Stomach (tissue), 9 donors: ENCODE data around the gene ADCY7. TPM values are rescaled to one million over a fixed set of nuclear protein-coding genes. Genes with fewer than 3 reads are reported as not detected.
A peak's percentile ranks its signal among the peaks of the same experiment; 100 is the strongest.

ENCODE experiments used
- DNase-seq, 2 donors: peaks; one replicate each; pipeline versions ENCODE4 v3.0.0 to v3.0.0-alpha.2; 2013 to 2019
- H3K27ac ChIP-seq, 5 donors: fragments of 200-600 bp in 4 of 5; sonication (generic) in 4 of 5; one replicate each; pipeline ENCODE4 v1.5.1; 2013 to 2019; ENCODE audit warnings: mild to moderate bottlenecking in 1 of 5, moderate library complexity in 1 of 5
- H3K27me3 ChIP-seq, 3 donors: fragments of 200-600 bp; sonication (generic); one replicate each; pipeline ENCODE4 v1.5.1; 2017 to 2019; ENCODE audit warnings: mixed run types in 1 of 3
- H3K36me3 ChIP-seq, 4 donors: fragments of 200-600 bp; sonication (generic); 1 replicate in 3 of 4; 2 replicates in 1 of 4; pipeline ENCODE4 v1.5.1; 2016 to 2019
- H3K4me1 ChIP-seq, 4 donors: fragments of 200-600 bp; sonication (generic); one replicate each; pipeline ENCODE4 v1.5.1; 2016 to 2019
- H3K4me3 ChIP-seq, 4 donors: fragments of 200-600 bp; sonication (generic) in 3 of 4; one replicate each; pipeline ENCODE4 v1.5.1; 2016 to 2019; ENCODE audit warnings: mild to moderate bottlenecking in 1 of 4
- H3K9me3 ChIP-seq, 4 donors: fragments of 200-600 bp; sonication (generic); one replicate each; pipeline ENCODE4 v1.5.1; 2016 to 2019
- EP300 ChIP-seq: sonication (generic); formaldehyde crosslinking; IDR thresholded peaks from one replicate; pipeline ENCODE4 v1.6.1; 2017; ENCODE audit warnings: antibody characterized with exemption
- POLR2A ChIP-seq, 4 donors: fragments of 450-650 bp; IDR thresholded peaks; one replicate each; pipeline ENCODE4 v1.6.1; 2016; ENCODE audit warnings: antibody characterized with exemption in 4 of 4, control low read depth in 2 of 4, mild to moderate bottlenecking in 1 of 4, moderate library complexity in 1 of 4
- POLR2AphosphoS5 ChIP-seq, 3 donors: sonication (generic); formaldehyde crosslinking; IDR thresholded peaks; one replicate each; pipeline ENCODE4 v1.6.1; 2016; ENCODE audit warnings: antibody characterized with exemption in 3 of 3
- WGBS, 5 donors: extraction: QIAGEN DNeasy Blood & Tissue Kit in 3 of 5; methylation state at CpG; one replicate each; pipeline versions ENCODE4 v1.1.5 to v1.1.7; 2013 to 2018; 5-methylcytosine and 5-hydroxymethylcytosine counted together
- intact Hi-C: fragments of 100-400 bp; cut with DNase I; formaldehyde crosslinking; loops from one replicate; pipeline ENCODE4 v1.15.1; 2023; ENCODE audit warnings: low total_unique reads
- polyA plus RNA-seq, 3 donors: library from polyadenylated mRNA; stranded (reverse); fragments of 200-250 nt; gene quantifications; one replicate each; pipeline ENCODE4 v1.2.3, GENCODE V29; 2013
- total RNA-seq, 5 donors: library from RNA; depleted of rRNA; stranded (reverse); fragments of >200 nt; gene quantifications; one replicate each; pipeline versions ENCODE4 v1.1.0 to v1.2.3, GENCODE V29; 2014 to 2016
- TF ChIP-seq, protein P1 (sequence below), 7 experiments: fragments of 450-650 bp in 4 of 7; fragments of 200-600 bp in 3 of 7; sonication (generic) in 3 of 7; IDR thresholded peaks; one replicate each; pipeline ENCODE4 v1.5.1; 2016 to 2019; ENCODE audit warnings: antibody characterized with exemption in 7 of 7, control low read depth in 2 of 7, mild to moderate bottlenecking in 1 of 7
- donor health status: healthy with polysubstance abuse.
- donor health status: Bipolar disorder and iron deficiency.
- donor health status: healthy.

ADCY7 gene
- total and polyA plus RNA-seq, 8 donors, result 0.76 to 216 (median 16.5) TPM

DNA sequence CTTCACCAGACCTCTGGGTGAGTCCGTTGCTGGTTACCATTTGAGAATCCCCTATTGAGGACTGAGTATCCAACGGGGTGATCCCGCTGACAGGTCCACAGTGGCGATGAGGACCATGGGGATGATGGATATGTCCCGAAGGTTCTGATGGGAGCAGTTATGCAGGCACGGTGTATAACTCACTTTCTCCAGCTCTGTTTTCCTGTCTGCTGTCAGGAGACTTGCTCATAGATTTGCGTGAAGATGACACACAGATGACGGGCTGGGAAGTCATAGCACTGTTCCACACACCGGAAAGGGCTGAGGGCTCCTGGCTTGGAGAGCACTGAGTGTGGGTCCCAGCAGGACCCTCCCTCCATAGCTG is 22.2 kb upstream of the ADCY7 start:
- no peak for DNase-seq
- intact Hi-C loops, result no loop called here
- H3K27me3 ChIP-seq, result no peaks in the 10 kb centered on the region
- 89 to 93% (median 91%) methylated on average over 9 of the region's 9 CpGs for WGBS, 5 donors
- H3K36me3 ChIP-seq, result no peaks in the 10 kb centered on the region
- H3K9me3 ChIP-seq, result no peaks in the 10 kb centered on the region
- H3K4me3 ChIP-seq, result no peak overlapping the region
- TF ChIP-seq, protein P1, sequence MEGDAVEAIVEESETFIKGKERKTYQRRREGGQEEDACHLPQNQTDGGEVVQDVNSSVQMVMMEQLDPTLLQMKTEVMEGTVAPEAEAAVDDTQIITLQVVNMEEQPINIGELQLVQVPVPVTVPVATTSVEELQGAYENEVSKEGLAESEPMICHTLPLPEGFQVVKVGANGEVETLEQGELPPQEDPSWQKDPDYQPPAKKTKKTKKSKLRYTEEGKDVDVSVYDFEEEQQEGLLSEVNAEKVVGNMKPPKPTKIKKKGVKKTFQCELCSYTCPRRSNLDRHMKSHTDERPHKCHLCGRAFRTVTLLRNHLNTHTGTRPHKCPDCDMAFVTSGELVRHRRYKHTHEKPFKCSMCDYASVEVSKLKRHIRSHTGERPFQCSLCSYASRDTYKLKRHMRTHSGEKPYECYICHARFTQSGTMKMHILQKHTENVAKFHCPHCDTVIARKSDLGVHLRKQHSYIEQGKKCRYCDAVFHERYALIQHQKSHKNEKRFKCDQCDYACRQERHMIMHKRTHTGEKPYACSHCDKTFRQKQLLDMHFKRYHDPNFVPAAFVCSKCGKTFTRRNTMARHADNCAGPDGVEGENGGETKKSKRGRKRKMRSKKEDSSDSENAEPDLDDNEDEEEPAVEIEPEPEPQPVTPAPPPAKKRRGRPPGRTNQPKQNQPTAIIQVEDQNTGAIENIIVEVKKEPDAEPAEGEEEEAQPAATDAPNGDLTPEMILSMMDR (IDR thresholded peaks at IDR 0.05), result no peak
- TF ChIP-seq EP300, result no peak
- TF ChIP-seq POLR2A (IDR thresholded peaks at IDR 0.05), result no peak
- TF ChIP-seq POLR2AphosphoS5 (IDR thresholded peaks at IDR 0.05), result no peak
- no peak overlapping the region for H3K27ac ChIP-seq
- peaks cover 15 to 23% (median 22%) of the 10 kb centered on the region in 4 donors for H3K4me1 ChIP-seq

DNA sequence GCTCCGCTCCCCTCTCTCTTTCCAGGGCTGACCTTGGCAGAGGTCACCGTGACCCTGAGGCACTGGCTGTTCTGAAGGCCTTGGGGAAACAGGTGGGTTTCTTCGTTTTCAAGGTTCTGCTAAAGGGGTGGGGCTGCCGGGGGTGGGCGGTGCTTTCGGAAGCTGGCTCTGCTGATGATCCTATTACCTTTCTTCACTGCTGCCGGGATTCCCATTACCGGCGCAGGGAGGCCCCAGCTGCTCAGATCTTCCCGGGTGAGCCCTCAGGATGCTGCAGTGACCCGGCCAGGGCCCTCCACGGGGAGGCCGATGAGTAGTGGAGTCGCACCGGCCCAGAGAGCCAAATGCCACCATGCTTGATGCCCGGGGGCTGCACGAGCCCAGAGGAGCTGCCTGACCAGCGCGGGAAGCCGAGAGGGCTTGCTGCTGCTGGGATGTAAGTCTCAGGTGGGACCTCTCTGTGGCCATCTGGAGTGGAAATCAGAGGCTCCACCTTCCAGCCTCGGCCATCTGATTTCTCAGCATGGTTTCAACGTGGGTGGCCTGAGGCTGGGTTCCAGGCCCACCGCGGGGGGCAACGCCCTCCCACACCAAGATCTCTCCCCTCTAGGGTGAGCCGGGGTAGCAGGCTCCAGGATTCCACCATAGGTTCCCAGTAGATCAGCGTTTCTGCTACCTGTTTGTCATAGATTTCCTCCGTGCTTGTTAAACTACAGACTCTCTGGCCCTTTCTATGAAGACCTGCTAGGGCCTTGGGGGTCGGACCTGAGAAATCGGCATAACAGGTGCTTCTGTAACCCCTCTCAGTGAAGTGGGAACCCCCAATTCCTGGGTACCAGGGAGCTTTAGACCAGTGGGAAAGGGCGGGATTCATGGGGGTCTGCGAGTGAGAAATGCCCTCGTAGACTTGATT is 21.6 kb upstream of the ADCY7 start:
- WGBS, 5 donors, result 40 to 48% (median 45%) methylated on average over 22 to 33 of the region's 33 CpGs

DNA sequence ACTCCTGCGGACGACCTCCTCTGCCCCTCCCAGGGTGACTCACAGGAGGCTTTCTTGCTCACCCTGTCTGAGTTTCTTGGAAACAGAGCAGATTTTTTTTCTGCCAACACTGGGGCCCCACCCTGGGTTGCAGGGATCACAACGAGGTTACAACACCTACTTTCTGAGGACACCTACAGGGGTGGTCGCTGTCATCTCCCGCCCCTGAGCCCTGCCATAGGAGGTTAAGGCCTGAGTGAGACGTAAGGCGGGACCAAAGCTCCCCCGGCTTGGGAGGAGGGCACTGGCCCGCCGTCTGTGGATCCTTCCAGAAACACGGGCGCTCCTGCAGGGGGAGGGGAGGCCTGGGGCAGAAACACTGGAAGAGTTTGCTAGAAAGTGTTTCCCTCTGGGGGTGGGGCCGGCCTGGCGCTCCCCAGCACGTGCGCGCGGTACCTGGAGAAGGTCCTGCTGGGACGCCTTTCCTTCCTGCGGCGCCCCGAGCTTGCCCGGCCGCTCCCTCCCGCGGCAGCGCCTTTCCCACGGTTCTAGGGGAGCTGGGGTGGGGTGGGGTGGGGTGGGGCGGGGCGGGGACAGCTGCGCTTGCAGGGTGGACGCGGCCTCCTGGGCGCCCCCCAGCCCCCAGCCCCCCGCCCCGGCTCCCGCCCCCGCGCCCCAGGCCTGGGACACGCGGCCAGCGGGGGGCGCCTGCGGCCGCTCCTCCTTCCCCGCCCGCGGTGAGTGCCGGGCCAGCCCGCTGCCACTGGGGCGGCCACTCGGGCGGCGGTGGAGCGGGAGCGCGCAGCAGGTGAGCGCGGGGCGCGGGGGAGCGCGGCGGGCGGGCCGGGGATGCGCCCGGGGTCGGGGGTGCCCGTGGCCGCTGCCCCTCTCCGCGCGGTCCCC is 20.7 kb upstream of the ADCY7 start:
- WGBS, 5 donors, result 0 to 2% (median 1%) methylated on average over 5 to 66 of the region's 74 CpGs
- no peak for TF ChIP-seq POLR2AphosphoS5 (IDR thresholded peaks at IDR 0.05)
- TF ChIP-seq, protein P1 (IDR thresholded peaks at IDR 0.05), result peak in 1 of 7 experiments; percentile 65
- peak; percentile 55 to 82 for DNase-seq
- Histone ChIP-seq H3K9me3 (no peaks in the 10 kb centered on the region), H3K27ac (peak overlapping the region; percentile 28 to 72 (median 30)), H3K27me3 (no peaks in the 10 kb centered on the region), H3K36me3 (no peaks in the 10 kb centered on the region), H3K4me1 (peaks cover 15 to 23% (median 22%) of the 10 kb centered on the region in 4 donors), H3K4me3 (peak overlapping the region; percentile 62 to 70 (median 66))
- intact Hi-C loops, result no loop called here

More for the DNA sequence above, 21.6 kb upstream of the ADCY7 start:
- no peak for TF ChIP-seq POLR2A (IDR thresholded peaks at IDR 0.05)
- no peak for TF ChIP-seq POLR2AphosphoS5 (IDR thresholded peaks at IDR 0.05)
- no peak for TF ChIP-seq EP300
- TF ChIP-seq, protein P1 (IDR thresholded peaks at IDR 0.05), result no peak
- intact Hi-C loops, result no loop called here
- DNase-seq, result peak in 1 of 2 donors; percentile 38
- Histone ChIP-seq H3K4me1 (peaks cover 15 to 23% (median 22%) of the 10 kb centered on the region in 4 donors), H3K4me3 (peak overlapping the region; percentile 62 to 70 (median 66)), H3K36me3 (no peaks in the 10 kb centered on the region), H3K9me3 (no peaks in the 10 kb centered on the region), H3K27me3 (no peaks in the 10 kb centered on the region), H3K27ac (peak overlapping the region in 1 of 5 donors; percentile 72)
